Measurements from ENCODE around the gene KLHL21.
A peak's percentile ranks its signal among the peaks of the same experiment; 100 is the strongest.

KLHL21 gene

GRCh38 chr1:6579374-6580118, 23.1 kb downstream of the KLHL21 start, which contains the start of gene ZBTB48:
Gene ZBTB48 (plus strand): TSS chr1:6579994. CDS start chr1:6580610, 616 bp downstream.
- Histone ChIP-seq H3K36me3 (ENCODE audit: insufficient read depth, low read length) (peaks cover 17% of the 10 kb centered on the region; the same call in 1 of the 2 replicates), H3K9ac (ENCODE audit: low read length) (peak within 1 kb of the TSS; percentile 77), H3K27ac (ENCODE audit: low read depth, low read length, poor library complexity, severe bottlenecking) (peak within 1 kb of the TSS; percentile 86), H3K9me2 (ENCODE audit: low read depth, low read length) (no peaks in the 10 kb centered on the region), H3K4me2 (ENCODE audit: low read length) (peak within 1 kb of the TSS; percentile 69), H4K20me1 (ENCODE audit: insufficient read depth, low read length) (no peaks in the 10 kb centered on the region), H2AFZ (ENCODE audit: low read length) (no peak within 1 kb of the TSS), H3K79me2 (ENCODE audit: insufficient read depth, low read length) (no peaks in the 10 kb centered on the region), H3K9me3 (ENCODE audit: low read length) (no peaks in the 10 kb centered on the region), H3K4me1 (ENCODE audit: insufficient read depth, low read length, severe bottlenecking) (peaks cover 65% of the 10 kb centered on the region), H3F3A (ENCODE audit: insufficient read depth, low read length) (no peaks in the 10 kb centered on the region), H3K4me3 (ENCODE audit: low read depth, low read length, poor library complexity, severe bottlenecking) (peak within 1 kb of the TSS; percentile 76), H3K27me3 (ENCODE audit: insufficient read depth, low read length) (no peaks in the 10 kb centered on the region)
- TF ChIP-seq EZH2 (IDR thresholded peaks at IDR 0.05; ENCODE audit: borderline replicate concordance, low read length) = no peak
- TF ChIP-seq, protein P1, sequence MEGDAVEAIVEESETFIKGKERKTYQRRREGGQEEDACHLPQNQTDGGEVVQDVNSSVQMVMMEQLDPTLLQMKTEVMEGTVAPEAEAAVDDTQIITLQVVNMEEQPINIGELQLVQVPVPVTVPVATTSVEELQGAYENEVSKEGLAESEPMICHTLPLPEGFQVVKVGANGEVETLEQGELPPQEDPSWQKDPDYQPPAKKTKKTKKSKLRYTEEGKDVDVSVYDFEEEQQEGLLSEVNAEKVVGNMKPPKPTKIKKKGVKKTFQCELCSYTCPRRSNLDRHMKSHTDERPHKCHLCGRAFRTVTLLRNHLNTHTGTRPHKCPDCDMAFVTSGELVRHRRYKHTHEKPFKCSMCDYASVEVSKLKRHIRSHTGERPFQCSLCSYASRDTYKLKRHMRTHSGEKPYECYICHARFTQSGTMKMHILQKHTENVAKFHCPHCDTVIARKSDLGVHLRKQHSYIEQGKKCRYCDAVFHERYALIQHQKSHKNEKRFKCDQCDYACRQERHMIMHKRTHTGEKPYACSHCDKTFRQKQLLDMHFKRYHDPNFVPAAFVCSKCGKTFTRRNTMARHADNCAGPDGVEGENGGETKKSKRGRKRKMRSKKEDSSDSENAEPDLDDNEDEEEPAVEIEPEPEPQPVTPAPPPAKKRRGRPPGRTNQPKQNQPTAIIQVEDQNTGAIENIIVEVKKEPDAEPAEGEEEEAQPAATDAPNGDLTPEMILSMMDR (IDR thresholded peaks at IDR 0.05; ENCODE audit: low read length) = no peak

GRCh38 chr1:6578624-6579373, 23.9 kb downstream of the KLHL21 start:
- H3K27ac ChIP-seq (ENCODE audit: low read depth, low read length, poor library complexity, severe bottlenecking) = peak overlapping the region; percentile 61
- H3K36me3 ChIP-seq (ENCODE audit: insufficient read depth, low read length) = peaks cover 13% of the 10 kb centered on the region; the same call in 1 of the 2 replicates
- no peaks in the 10 kb centered on the region for H3K9me2 ChIP-seq (ENCODE audit: low read depth, low read length)
- H3K4me1 ChIP-seq (ENCODE audit: insufficient read depth, low read length, severe bottlenecking) = peaks cover 64% of the 10 kb centered on the region
- no peaks in the 10 kb centered on the region for H4K20me1 ChIP-seq (ENCODE audit: insufficient read depth, low read length)
- no peaks in the 10 kb centered on the region for H3K9me3 ChIP-seq (ENCODE audit: low read length)
- TF ChIP-seq, protein P1 (IDR thresholded peaks at IDR 0.05; ENCODE audit: low read length) = no peak
- TF ChIP-seq EZH2 (IDR thresholded peaks at IDR 0.05; ENCODE audit: borderline replicate concordance, low read length) = no peak
- H3K4me2 ChIP-seq (ENCODE audit: low read length) = peak overlapping the region; percentile 69
- no peaks in the 10 kb centered on the region for H3F3A ChIP-seq (ENCODE audit: insufficient read depth, low read length)
- peak overlapping the region; percentile 76 for H3K4me3 ChIP-seq (ENCODE audit: low read depth, low read length, poor library complexity, severe bottlenecking)
- H2AFZ ChIP-seq (ENCODE audit: low read length) = no peak overlapping the region
- H3K9ac ChIP-seq (ENCODE audit: low read length) = peak overlapping the region; percentile 77
- no peaks in the 10 kb centered on the region for H3K27me3 ChIP-seq (ENCODE audit: insufficient read depth, low read length)
- H3K79me2 ChIP-seq (ENCODE audit: insufficient read depth, low read length) = no peaks in the 10 kb centered on the region

DNA sequence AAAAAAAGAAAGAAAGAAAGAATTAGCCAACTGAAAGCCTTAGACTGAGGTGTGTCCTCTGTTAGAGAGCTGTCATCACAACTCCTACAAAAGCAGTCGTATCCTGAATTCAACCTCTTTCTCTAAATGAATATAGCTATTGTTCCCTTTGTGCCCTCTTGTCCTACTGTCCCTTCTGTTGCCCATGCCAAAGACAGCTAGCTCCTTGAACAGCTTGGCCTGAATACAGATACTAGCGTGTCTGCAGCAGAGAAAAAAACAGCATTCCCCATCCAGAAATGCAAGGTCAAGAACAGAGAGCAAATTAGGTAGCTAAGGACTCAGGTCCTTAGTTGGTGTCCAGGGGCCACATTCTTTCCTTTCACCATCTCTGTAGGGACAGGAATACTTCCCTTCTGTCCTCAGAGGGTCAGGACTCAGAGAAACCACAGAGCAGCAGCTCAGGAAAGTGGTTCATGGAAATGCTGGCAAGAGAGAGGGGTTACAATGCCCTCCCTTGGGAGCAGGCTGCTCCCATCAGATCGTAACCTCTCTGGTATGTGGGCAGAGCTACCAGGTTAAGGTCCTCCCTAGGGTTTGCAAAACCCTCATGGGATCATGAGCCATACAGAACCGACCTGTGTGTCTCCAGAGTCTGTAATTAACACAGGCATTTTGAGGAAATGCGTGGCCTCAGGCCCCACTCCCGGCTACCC, 24.7 kb downstream of the KLHL21 start:
- no peaks in the 10 kb centered on the region for H3K27me3 ChIP-seq (ENCODE audit: insufficient read depth, low read length)
- no peak overlapping the region; the same call in 1 of the 2 replicates for H3K4me2 ChIP-seq (ENCODE audit: low read length)
- no peaks in the 10 kb centered on the region for H3K79me2 ChIP-seq (ENCODE audit: insufficient read depth, low read length)
- H3K4me1 ChIP-seq (ENCODE audit: insufficient read depth, low read length, severe bottlenecking) = peaks cover 62% of the 10 kb centered on the region
- no peaks in the 10 kb centered on the region for H3K9me2 ChIP-seq (ENCODE audit: low read depth, low read length)
- TF ChIP-seq, protein P1 (IDR thresholded peaks at IDR 0.05; ENCODE audit: low read length) = no peak
- no peak for TF ChIP-seq EZH2 (IDR thresholded peaks at IDR 0.05; ENCODE audit: borderline replicate concordance, low read length)
- H4K20me1 ChIP-seq (ENCODE audit: insufficient read depth, low read length) = no peaks in the 10 kb centered on the region
- H3F3A ChIP-seq (ENCODE audit: insufficient read depth, low read length) = no peaks in the 10 kb centered on the region
- no peaks in the 10 kb centered on the region for H3K9me3 ChIP-seq (ENCODE audit: low read length)
- peak overlapping the region; percentile 61 for H3K27ac ChIP-seq (ENCODE audit: low read depth, low read length, poor library complexity, severe bottlenecking)
- peak overlapping the region; percentile 77; the same call in 1 of the 2 replicates for H3K9ac ChIP-seq (ENCODE audit: low read length)
- H3K36me3 ChIP-seq (ENCODE audit: insufficient read depth, low read length) = peaks cover 13% of the 10 kb centered on the region; the same call in 1 of the 2 replicates
- H3K4me3 ChIP-seq (ENCODE audit: low read depth, low read length, poor library complexity, severe bottlenecking) = no peak overlapping the region
- H2AFZ ChIP-seq (ENCODE audit: low read length) = no peak overlapping the region
